HG03039 (cell line): ENCODE measurements around the gene GNLY.
A peak's percentile ranks its signal among the peaks of the same experiment; 100 is the strongest.
"Not testable (repeated sequence)": the region's sequence is repeated elsewhere in the genome, so short reads cannot be mapped to it uniquely, and the experiment has no call there.

Experiments used
- ATAC-seq: cut with Tn5 transposase; IDR thresholded peaks from one replicate; pipeline ENCODE4 v1.9.1; 2021; ENCODE audit warnings: mild to moderate bottlenecking, moderate library complexity; ENCODE audit not compliant: unreplicated experiment

The GNLY gene

DNA sequence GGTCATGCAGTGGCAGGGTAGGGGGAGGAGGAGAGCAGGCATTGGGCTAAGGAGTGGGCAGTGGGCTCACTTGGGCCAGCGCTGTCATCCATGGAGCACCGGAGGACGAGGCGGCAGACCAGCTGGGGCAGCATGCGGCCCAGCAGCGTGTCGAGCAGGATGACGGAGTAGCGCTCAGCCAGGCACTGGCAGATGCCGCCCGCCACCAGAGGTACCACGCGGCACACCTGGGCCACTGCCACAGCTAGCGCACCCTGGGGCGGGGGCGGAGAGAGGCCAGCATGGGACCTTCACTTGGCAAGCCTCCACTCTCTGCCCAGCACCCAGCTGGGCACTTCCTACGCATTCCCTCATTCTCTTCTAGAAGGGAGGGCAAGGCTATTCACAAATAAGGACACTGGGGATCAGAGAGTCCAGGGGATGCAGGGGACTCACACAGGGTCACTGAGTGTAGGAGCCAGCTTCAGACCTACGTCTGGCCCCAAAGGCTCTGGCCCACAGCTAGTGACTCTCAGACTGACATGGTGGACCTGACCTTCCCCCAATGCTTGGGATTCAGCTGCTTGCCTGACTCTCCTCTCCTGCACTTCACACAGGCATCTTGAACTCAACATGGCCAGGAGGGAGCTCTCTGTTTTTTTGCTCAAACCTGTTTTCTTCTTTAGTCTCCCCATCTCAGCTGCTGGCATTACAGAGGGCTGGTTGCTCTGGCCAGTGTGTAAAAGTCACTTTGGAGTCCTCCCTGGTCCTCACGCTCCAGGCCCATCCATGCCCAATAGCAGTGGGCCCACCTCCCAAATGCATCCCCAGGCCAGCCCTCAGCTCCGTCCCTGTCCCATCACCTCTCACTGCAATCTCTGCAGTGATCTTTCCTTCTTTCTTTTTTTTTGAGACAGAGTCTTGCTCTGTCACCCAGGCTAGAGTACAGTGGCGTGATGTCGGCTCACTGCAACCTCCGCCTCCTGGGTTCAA lies 30.3 kb upstream of the GNLY start:
- no peak for ATAC-seq

DNA sequence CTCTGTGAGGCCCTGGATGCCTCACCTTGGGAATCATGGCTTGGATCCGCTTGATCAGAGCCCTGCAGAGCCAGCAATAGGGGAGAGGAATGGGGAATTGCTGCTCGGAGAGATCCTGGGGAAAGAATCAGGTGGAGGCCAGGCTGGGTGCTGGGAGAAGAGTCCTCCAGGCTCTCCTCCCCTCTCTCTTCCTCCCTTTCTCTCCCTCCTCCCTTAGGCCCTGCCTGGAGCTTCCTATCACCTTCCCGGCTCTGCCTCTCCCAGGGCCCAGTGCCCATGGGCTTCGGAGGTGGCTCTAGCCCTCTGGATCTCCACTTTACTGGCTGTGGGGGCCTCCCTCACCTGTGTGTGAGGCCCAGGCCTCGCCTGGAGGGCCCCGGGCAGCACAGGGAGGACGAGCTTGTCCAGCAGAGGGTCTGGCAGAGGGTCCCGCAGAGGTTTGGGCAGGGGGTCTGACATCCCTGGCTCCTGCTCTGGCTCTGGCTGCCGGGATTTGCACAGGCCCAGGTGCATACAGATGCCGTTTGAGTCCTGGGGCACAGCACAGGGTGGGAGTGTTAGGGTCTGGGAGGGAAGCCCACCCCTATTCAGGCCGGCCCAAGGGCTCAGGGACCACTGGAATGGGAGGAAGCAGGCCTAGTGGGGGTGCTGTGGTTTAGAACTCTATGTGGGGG lies 28.8 kb upstream of the GNLY start:
- ATAC-seq, result no peak

DNA sequence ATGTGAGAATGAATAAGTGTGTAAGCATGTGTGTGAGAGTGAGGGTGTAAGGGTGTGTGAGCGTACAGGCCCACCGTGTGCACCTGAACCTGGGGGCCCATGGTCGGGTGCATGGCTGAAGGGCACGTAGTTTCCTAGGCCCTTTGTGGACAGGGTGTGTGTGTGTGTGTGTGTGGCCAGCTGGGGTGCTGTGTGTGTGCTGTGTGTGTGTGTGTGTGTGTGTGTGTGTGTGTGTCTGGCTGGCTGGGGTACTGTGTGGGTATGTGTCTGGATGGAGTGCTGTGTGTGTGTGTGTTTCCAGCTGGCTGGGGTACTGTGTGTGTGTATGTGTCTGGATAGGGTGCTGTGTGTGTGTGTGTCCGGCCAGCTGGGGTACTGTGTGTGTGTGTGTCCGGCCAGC lies 28.1 kb upstream of the GNLY start:
- no peak for ATAC-seq

DNA sequence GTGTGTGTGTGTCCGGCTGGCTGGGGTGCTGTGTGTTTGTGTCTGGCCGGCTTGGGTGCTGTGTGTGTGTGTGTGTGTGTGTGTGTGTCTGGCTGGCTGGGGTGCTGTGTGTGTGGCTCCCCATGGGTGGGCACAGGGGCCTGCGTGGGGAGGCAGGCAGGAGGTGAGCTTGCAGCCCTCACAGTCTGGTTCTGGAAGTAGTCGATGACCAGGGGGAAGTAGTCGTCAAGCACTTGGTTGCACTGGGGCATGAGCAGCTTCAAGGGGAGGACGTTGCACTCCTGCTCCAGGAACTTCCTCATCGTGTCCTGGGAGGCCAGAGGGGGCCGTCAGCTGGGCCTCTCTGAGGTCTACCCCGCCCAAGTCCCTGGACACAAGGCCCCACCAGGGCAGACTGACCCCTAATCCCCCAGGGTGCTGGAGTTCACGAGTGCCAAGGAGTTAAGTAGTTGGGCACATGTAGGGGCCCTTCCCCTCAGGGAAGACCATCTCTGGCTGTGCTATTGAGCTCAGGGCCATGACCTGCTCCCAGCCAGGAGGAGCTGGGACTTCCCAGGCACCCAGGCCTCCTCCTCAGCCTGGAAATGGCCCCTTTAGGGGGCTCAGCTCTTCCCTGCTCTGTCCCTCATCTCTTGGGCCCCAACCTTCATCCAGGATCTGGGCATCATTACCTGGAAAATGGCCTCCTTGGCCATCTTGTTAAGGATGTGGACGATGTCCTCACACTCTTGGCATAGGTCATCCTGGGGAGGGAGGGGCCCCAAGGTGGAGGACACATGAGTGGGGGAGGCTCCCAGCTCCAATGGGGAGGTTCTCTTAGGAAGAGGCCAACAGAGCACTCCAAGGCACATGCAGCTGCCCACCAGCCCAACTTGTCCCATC lies 27.5 kb upstream of the GNLY start:
- ATAC-seq, result no peak

DNA sequence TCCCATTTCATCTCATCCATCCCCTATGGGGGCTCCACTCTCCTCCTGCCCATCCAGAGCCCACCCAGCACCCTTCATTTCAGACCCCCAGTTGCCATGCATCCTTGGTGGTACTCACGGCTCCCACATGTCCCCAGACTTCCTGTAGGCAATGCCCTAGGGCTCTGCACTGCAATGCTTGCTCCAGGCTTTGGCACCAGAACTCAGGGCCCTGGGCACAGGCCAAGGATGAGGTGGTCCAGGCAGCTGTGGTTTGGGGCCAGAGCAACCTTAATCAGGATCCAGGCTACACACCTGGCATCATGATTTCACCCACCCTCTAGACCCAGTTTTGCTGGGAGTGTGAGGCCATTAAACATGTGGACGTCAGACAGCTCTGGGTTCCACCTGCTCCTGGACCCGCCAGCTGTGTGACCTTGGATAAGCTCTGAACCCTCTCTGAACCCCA lies 26.6 kb upstream of the GNLY start:
- ATAC-seq, result no peak

- no peak for ATAC-seq
These were observed 25.9 kb upstream of the GNLY start, which contains the start of gene SFTPB for GRCh38 chr2:85668009-85668856. SFTPB (minus strand) TSS chr2:85668199; CDS start chr2:85668183, 16 bp downstream.

- ATAC-seq, result no peak
These were observed 25.4 kb upstream of the GNLY start for GRCh38 chr2:85668857-85669142.

DNA sequence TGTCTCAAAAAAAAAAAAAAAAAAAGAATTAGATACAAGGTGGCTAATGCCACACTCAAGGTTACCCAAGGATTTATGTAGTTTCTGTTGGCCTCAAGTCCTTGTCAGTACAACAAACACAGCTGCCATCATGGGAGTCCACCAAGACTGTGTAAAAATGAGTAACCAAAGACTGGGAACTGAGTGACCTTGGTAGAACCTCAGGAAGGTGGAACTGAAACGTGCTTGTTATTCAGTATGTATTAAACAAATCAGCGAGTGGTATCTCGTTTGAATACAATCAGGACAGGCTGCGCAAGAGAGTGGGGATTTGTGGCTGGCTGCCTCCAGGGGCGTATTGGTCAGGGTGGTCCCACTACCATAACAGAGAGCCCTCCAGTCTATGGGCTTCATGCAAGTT lies 24.6 kb upstream of the GNLY start:
- no peak for ATAC-seq

GRCh38 chr2:85670416-85670815 lies 23.7 kb upstream of the GNLY start:
- not testable (repeated sequence) for ATAC-seq

DNA sequence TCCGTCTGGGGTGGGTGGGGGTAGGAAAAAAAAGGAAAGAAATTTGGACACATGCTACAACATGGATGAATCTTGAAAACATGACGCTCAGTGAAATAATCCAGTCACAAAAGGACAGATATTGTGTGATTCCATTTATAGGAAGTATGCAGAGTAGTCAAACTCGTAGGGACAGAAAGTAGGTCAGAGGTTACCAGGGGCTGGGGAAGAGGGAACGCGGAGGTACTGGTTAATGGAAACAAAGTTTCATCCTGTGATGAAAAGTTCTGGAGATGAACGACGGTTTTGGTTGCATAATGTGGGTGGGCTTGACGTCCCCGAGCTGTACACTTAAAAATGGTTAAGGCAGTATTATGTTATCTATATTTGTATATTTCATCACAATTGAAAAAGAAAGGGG lies 21.7 kb upstream of the GNLY start:
- ATAC-seq, result no peak

DNA sequence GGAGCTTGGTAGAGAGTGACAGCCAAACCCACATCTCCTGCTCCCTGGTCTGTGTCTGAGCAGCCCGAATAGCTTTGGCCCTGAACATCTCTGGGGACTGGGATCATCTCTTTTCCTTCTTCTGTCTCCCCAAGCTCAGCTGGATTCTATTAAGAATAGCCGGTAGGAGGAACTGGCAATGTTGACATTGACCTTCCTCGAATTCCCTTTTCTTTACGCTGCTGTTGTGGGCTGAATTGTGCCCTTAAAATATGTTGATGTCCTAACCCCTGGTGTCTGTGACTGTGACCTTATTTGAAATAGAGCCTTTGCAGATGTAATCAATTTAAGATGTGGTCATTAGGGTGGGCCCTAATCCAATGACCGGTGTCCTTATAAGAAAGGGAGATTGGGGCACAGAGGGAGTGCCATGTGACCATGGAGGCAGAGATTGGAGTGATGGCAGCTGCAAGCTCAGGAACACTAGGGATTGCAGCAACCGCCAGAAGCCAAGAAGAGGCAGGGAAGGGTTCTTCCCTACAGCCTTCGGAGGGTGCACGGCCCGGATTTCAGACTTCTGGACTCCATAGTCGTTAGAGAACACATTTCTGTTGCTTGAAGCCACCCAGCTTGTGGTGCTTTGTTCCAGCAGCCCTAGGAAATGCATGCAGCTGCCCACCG lies 20.3 kb upstream of the GNLY start:
- ATAC-seq, result no peak

GRCh38 chr2:85674417-85674816 lies 19.7 kb upstream of the GNLY start:
- no peak for ATAC-seq

- no peak for ATAC-seq
These were observed 18.7 kb upstream of the GNLY start for GRCh38 chr2:85675427-85675826.

DNA sequence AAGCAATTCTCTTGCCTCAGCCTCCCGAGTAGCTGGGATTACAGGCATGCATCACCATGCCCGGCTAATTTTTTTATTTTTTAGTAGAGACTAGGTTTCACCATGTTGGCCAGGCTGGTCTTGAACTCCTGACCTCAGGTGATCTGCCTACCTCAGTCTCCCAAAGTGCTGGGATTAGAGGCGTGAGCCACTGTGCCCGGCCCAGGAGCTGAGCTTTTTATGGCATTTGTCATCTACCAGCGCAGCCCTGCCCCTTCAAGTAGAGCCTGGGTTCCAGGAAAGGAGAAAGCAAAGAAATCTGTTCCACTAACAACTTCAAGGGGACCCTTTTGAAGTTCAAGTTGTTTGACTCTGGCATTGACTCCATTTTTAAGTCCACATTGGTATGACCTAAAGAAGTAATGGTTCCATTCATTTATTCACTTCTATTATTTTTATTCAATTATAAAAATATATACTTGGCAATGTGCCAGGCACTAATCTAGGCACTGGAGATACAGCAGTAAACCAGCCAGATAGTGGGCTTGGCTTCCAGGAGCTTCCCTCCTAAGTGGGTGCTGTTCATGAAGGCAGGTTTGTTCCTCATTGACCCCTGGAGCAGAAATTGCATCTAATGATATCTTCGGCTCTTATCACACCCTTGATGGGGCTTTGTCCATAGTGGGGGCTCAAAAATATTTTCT lies 18.2 kb upstream of the GNLY start:
- no peak for ATAC-seq

GRCh38 chr2:85678377-85678776 lies 15.8 kb upstream of the GNLY start:
- ATAC-seq, result no peak

GRCh38 chr2:85678794-85679672 lies 15.1 kb upstream of the GNLY start:
- peak; percentile 67 for ATAC-seq

GRCh38 chr2:85680707-85681371 lies 13.3 kb upstream of the GNLY start:
- no peak for ATAC-seq

DNA sequence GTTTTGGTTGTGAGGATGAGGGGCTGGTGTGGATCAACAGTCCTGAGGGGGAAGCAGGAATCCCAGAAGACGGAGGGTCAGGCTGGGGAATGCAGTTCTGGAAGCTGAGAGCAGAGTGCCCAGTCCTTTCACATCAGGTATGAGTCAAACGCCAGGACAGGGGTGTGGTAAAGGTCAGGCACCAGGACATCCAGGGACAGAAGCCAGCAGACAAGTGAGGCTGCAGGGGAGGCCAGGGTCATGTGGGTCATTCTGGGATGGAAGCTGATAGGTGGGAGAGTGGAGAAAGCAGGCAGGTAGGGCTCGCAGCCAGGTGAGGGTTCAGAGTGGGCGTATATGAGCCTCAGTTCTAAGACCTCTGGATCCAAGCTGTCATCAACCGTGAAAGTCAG lies 12.8 kb upstream of the GNLY start:
- ATAC-seq, result no peak
